T-helper 17 cell (primary cell): ENCODE measurements around the gene MEPCE. TPM values are rescaled to one million over a fixed set of nuclear protein-coding genes. Genes with fewer than 3 reads are reported as not detected.
"Not testable (repeated sequence)": the region's sequence is repeated elsewhere in the genome, so short reads cannot be mapped to it uniquely, and the experiment has no call there.

ENCODE experiments used
- ATAC-seq: fragments of 150-1000 bp; cut with Tn5 transposase; 2 replicates; pipeline ENCODE4 v1.10.0; 2021; ENCODE audit warnings: mild to moderate bottlenecking, moderate library complexity
- DNase-seq, 3 donors: peaks; one replicate each; pipeline versions ENCODE4 v3.0.0 to v3.0.0-alpha.2; 2020 to 2021
- H3K9me3 ChIP-seq: one replicate; pipeline ENCODE4 v1.7.0; 2013; ENCODE audit warnings: low read length, mild to moderate bottlenecking; ENCODE audit not compliant: control insufficient read depth, poor library complexity, severe bottlenecking
- H3K27ac Mint-ChIP-seq: one replicate; pipeline ENCODE4 v1.8.0; 2022; ENCODE audit warnings: mild to moderate bottlenecking, moderate library complexity, mixed read lengths
- H3K27me3 Mint-ChIP-seq: one replicate; pipeline ENCODE4 v1.8.0; 2022; ENCODE audit warnings: mixed read lengths
- H3K36me3 Mint-ChIP-seq: one replicate; pipeline ENCODE4 v1.8.0; 2022; ENCODE audit warnings: low read depth, mixed read lengths
- H3K4me1 Mint-ChIP-seq: one replicate; pipeline ENCODE4 v1.8.0; 2022; ENCODE audit warnings: mild to moderate bottlenecking, mixed read lengths
- H3K4me3 Mint-ChIP-seq: one replicate; pipeline ENCODE4 v1.8.0; 2022; ENCODE audit warnings: mild to moderate bottlenecking, moderate library complexity, mixed read lengths
- total RNA-seq, 4 donors: library from RNA in 2 of 4; stranded (reverse) in 2 of 4; gene quantifications; one replicate each; pipeline ENCODE4 v1.2.3 and lab custom pipeline; 2022 to 2026

Gene MEPCE
- total RNA-seq, 2 donors from 2014 or later, result 66.1 to 66.8 TPM

DNA sequence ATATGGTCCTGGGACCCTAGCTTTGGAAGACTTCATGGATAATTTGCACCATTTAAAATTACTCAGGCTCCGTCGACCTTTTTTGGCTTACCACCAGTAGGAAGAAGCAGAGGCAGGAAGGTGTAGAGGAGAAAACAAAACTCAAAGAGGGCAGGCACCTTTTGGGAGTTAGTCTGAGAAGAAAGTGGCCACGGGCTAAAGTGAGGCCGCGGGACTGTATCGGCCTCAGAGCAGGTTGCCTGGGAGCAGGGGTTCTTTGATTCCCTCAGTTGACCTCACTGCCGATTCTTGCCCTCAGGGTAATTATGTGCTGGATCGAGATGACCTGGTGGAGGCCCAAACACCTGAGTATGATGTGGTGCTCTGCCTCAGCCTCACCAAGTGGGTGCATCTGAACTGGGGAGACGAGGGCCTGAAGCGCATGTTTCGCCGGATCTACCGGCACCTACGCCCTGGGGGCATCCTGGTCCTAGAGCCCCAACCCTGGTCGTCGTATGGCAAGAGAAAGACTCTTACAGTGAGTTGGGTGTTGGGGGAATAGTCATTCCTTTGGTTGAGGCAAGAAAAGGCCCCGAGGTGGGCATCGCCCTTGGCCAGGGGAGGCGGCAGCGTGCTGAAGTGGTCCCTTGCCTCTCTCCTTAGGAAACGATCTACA is 3.1 kb downstream of the MEPCE start:
- Mint-ChIP-seq H3K4me3 (peak overlapping the region; percentile 91), H3K27ac (peak overlapping the region; percentile 98), H3K36me3 (peaks cover 6% of the 10 kb centered on the region), H3K27me3 (no peaks in the 10 kb centered on the region), H3K4me1 (peaks cover 53% of the 10 kb centered on the region)
- no peaks in the 10 kb centered on the region for H3K9me3 ChIP-seq
- DNase-seq (no peak), ATAC-seq (no peak)

DNA sequence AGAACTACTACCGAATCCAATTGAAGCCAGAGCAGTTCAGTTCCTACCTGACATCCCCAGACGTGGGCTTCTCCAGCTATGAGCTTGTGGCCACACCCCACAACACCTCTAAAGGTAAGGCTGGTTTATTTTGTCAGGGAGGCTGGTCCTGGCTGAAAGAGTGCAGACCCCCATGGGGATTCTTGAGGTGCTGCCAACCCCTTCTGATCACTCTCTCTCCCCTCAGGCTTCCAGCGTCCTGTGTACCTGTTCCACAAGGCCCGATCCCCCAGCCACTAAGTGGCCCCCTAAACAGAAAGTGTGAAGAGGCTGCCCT is 3.6 kb downstream of the MEPCE start:
- no peak overlapping the region for H3K4me3 Mint-ChIP-seq
- no peaks in the 10 kb centered on the region for H3K27me3 Mint-ChIP-seq

DNA sequence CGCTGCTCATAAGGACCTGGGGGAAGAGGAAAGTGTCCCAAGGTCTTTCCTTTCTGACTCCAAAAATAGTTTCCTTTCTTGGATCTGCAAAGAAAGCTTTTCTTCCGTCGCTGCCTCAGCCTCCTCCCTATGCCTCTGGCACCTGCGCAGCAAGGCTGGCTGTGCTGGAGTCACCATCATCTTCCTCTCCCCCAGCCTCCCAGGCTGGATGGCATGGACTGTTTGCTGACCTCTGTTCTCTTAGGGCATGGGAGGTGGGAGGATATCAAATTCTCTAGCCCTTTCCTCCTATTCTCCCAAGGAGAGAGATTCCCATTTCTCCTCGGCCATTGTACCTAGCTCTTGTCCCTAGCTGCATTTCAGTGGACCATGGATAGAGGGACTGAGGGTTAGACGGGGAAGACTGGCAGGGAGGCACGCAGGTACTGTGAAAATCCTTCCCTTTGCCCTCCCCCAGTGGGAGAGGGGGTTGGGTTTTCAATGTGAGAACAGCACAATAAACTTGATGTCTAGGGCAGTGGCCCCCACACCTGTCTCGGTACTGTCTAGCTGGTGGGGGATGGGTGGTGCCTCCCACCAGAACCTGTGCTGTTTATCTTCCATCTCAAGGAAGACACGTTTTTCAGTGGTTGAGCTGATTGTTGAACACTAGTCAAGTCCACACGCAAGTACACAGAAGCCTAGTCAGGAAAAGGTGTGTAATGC is 4.1 kb downstream of the MEPCE start:
- DNase-seq, result no peak
- Mint-ChIP-seq H3K4me3 (peak overlapping the region; percentile 33), H3K4me1 (peaks cover 46% of the 10 kb centered on the region), H3K27me3 (no peaks in the 10 kb centered on the region), H3K36me3 (peaks cover 6% of the 10 kb centered on the region), H3K27ac (peak overlapping the region; percentile 98)
- H3K9me3 ChIP-seq, result no peaks in the 10 kb centered on the region
- no peak for ATAC-seq

More for the DNA sequence above, 3.6 kb downstream of the MEPCE start:
- ATAC-seq, result no peak
- no peaks in the 10 kb centered on the region for H3K9me3 ChIP-seq
- H3K27ac Mint-ChIP-seq, result peak overlapping the region; percentile 98
- DNase-seq, result no peak
- peaks cover 6% of the 10 kb centered on the region for H3K36me3 Mint-ChIP-seq
- peaks cover 50% of the 10 kb centered on the region for H3K4me1 Mint-ChIP-seq

DNA sequence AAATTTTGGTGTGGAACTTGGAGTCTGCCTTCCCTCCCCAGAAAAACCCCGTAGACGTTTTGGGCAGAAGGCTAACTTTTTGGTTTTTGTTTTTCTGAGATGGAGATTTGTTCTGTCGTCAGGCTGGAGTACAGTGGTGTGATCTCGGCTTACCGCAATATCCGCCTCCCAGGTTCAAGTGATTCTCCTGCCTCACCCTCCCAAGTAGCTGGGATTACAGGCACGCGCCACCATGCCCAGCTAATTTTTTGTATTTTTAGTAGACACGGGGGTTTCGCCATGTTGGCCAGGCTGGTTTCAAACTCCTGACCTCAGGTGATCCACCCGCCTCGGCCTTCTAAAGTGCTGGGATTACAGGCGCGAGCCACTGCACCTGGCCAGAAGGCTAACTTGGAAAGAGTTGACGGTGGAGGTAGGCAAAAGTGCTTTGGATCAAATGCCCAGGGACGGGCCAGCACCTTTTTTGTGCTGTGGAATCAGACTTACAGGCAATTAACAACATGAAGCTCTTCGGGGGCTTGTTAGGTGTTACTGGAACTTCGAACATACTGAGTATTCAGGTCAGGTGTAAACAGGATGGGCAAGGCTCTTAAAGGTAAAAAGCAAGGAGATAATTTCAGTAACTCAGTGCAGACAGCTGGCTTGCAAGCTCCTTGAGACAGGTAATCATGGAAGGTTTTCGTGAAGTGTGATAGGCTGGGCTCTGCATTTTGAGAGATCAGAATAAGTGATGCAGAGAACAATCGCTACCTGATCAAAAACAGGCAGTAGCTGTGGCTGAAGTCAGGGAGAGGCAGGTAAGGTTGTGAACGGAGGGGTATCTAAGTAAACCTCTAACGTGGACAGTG is 4.9 kb downstream of the MEPCE start:
- peaks cover 6% of the 10 kb centered on the region for H3K36me3 Mint-ChIP-seq

DNA sequence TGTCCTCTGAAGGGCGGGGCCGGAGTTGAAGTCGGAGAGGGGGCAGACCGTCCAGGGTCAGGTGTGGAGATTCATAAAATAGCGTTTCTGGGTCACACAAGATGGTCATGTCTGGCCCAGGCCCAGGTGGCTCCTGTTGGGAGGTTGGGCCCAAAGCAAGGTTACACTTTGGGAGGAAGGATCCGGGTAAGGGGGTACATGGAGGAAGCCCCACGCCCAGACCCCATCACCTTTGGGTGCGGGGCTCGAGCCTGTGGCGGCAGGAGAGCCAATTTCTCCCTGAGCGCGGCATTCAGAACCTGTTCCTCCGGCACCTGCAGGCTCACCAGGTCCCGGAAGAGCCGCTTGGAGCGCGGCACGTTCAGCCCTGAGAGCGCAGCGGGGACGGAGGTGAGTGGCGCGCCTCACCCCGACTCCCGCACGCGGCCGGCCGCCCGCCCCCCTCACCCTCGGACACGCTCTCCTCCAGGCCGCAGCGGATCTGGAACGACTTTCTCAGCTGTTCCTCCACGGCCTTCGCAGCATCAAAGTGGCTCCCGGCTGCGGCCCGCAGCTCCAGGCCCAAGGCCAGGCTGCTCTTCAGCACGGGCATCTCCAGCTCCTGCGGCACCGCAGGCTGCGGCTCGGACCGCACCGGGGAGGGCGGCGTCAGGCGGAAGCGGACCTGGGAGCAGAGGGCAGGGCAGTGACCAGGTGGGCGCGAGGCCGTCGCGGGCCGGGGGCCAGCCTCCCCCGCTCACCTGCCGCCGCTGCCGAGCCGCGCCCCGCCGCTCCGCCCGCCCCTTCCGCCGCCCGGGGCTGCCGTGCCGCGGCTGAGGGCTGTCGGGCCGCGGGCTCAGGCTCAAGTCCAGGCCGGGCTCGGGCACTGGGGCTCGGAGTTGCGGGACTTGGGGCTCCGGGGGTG is 6.0 kb downstream of the MEPCE start:
- H3K4me1 Mint-ChIP-seq, result peaks cover 35% of the 10 kb centered on the region
- ATAC-seq (peak; percentile 39), DNase-seq (peak; percentile 33 to 39 (median 34))
- peak overlapping the region; percentile 98 for H3K27ac Mint-ChIP-seq
- H3K36me3 Mint-ChIP-seq, result peaks cover 6% of the 10 kb centered on the region
- no peaks in the 10 kb centered on the region for H3K9me3 ChIP-seq
- peak overlapping the region; percentile 98 for H3K4me3 Mint-ChIP-seq
- no peaks in the 10 kb centered on the region for H3K27me3 Mint-ChIP-seq

More for the DNA sequence above, 4.9 kb downstream of the MEPCE start:
- Mint-ChIP-seq H3K4me1 (peaks cover 41% of the 10 kb centered on the region), H3K4me3 (peak overlapping the region; percentile 98), H3K27ac (peak overlapping the region; percentile 98), H3K27me3 (no peaks in the 10 kb centered on the region)
- ATAC-seq, result no peak
- no peaks in the 10 kb centered on the region for H3K9me3 ChIP-seq
- DNase-seq, result no peak

DNA sequence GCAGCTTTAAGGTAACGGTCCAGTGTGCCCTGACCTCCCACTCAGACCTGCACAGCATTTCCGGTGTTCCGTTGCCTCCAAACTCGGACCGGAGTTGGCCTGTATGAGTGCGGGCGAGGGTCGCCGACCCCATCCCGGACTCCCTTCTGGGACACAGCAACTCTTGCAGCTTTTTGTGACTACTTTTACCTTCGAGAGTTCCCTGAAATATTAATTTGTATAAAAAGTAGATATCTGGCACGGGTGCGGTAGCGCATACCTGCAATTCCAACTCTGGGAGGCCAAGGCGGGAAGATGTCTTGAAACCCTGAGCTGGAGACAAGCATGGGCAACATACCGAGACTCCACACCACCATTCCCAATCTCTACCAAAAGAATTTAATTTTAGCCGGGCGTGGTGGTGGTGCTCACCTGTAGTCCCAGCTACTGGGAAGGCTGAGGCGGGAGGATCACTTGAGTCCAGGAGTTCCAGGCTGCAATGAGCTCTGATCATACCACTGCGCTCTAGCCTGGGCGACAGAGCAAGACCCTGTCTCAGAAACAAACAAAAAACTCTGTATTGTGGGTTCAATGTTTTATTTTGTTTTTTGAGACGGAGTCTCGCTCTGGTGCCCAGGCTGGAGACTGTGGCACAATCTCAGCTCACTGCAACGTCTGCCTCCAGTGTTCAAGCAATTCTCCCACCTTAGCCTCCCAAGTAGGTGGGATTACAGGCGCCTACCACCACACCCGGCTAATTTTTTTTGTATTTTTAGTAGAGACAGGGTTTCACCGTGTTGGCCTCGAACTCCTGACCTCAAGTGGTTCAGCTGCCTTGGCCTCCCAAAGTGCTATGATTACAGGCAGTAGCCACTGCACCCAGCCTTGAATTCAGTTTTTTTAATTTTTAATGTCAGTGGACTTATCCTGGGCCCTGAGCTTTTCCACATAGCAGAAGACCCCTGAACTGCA is 7.8 kb downstream of the MEPCE start:
- H3K27ac Mint-ChIP-seq, result peak overlapping the region; percentile 95
- H3K36me3 Mint-ChIP-seq, result peaks cover 6% of the 10 kb centered on the region
- peak overlapping the region; percentile 98 for H3K4me3 Mint-ChIP-seq
- no peak for ATAC-seq
- no peaks in the 10 kb centered on the region for H3K9me3 ChIP-seq
- DNase-seq, result no peak
- no peaks in the 10 kb centered on the region for H3K27me3 Mint-ChIP-seq
- peaks cover 26% of the 10 kb centered on the region for H3K4me1 Mint-ChIP-seq

DNA sequence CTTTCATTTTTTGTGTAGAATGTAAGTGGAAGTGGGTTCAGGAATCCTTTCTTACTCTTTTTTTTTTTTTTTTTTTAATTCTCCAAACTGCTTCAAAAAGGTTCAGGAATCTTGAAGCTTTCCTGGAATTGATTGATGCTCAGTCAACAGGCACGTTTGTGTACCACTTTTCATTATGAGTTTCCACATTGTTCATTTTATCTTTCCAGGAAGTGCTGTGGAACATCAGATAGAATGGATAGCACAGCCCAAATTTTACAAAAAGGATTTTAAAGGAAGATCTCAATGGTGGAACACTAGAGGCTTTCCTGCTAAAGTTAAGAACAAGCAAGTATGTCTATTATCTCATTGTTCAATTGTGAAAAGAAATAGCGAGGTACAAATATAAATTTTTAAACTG is 8.5 kb downstream of the MEPCE start:
- no peaks in the 10 kb centered on the region for H3K27me3 Mint-ChIP-seq
- H3K9me3 ChIP-seq, result no peaks in the 10 kb centered on the region
- ATAC-seq (no peak), DNase-seq (no peak)
- no peak overlapping the region for H3K27ac Mint-ChIP-seq
- peaks cover 6% of the 10 kb centered on the region for H3K36me3 Mint-ChIP-seq
- H3K4me3 Mint-ChIP-seq, result no peak overlapping the region
- H3K4me1 Mint-ChIP-seq, result peaks cover 21% of the 10 kb centered on the region

DNA sequence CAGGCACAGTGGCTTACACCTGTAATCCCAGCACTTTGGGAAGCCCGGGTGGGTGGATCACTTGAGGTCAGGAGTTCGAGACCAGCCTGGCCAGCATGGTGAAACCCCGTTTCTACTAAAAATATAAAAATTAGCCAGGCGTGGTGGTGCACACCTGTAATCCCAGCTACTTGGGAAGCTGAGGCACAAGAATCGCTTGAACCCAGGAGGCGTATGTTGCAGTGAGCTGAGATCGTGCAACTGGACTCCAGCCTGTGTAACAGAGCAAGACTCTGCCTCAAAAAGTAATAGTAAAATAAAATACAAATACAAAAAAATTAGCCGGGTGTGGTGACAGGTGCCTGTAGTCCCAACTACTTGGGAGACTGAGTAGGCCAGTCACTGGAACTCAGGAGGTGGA is 9.1 kb downstream of the MEPCE start:
- not testable (repeated sequence) for DNase-seq, ATAC-seq, H3K36me3 Mint-ChIP-seq, H3K27me3 Mint-ChIP-seq, H3K27ac Mint-ChIP-seq, H3K4me3 Mint-ChIP-seq, H3K9me3 ChIP-seq
- peaks cover 16% of the 10 kb centered on the region for H3K4me1 Mint-ChIP-seq

DNA sequence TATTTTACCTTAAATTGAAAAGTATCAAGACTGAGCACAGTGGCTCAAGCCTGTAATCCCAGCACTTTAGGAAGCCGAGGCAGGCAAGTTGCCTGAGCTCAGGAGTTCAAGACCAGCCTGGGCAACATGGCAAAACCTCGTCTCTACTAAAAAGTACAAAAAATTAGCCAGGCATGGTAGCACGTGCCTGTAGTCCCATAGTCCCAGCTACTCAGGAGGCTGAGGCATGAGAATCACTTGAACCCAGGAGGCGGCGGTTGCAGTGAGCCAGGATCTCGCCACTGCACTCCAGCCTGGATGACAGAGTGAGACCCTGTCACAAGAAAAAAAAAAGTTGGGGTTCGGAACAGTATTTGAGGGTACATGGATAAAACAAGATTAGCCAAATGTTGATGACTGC is 9.6 kb downstream of the MEPCE start:
- ATAC-seq, H3K36me3 Mint-ChIP-seq, H3K27ac Mint-ChIP-seq, DNase-seq, H3K27me3 Mint-ChIP-seq, H3K9me3 ChIP-seq, H3K4me3 Mint-ChIP-seq: not testable (repeated sequence)
- H3K4me1 Mint-ChIP-seq, result peaks cover 15% of the 10 kb centered on the region

DNA sequence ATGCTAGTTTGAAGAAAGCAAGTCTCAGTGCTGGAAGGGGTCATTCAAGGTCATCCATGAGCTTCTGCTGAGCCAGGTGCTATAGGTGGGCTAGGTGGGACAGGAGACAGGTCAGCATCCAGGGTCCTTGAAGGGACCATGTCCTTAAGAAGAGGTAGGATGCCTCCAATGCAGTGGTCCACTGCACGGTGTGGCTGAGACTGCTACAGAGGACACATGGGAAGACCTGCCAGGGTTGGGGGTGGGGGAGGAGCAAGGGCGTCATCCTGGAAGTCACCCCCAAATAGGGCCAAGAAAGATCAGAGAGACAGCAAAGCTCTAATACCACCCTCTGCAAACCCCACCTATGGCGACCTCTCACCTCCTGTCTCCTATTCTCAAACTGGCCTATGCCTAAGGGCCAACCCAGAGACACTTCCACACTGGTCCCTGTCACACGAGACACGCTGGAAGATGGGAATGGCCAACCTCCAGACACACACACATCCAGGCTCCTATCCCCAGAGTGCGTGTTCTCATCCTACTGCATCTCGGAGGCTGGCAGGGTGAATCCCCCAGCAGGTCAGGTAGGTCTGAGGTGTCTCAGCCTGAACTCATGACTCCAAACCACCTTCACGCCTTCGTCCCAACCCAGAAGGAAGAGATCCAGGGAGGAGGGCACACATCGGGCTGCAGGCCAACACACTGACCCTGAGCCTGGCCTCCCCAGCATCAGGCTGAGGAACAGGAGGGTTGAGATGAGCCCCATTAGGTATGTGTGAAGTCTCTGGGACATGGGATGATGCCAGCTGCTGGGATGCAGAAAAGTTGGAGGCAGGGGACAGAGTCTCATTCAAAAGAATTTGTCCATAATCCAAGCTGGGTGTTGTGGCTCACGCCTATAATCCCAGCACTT is 12.3 kb downstream of the MEPCE start:
- Mint-ChIP-seq H3K27me3 (no peaks in the 10 kb centered on the region), H3K4me3 (no peak overlapping the region), H3K36me3 (no peaks in the 10 kb centered on the region), H3K4me1 (peaks cover 8% of the 10 kb centered on the region), H3K27ac (no peak overlapping the region)
- no peak for ATAC-seq
- DNase-seq, result no peak
- no peaks in the 10 kb centered on the region for H3K9me3 ChIP-seq

DNA sequence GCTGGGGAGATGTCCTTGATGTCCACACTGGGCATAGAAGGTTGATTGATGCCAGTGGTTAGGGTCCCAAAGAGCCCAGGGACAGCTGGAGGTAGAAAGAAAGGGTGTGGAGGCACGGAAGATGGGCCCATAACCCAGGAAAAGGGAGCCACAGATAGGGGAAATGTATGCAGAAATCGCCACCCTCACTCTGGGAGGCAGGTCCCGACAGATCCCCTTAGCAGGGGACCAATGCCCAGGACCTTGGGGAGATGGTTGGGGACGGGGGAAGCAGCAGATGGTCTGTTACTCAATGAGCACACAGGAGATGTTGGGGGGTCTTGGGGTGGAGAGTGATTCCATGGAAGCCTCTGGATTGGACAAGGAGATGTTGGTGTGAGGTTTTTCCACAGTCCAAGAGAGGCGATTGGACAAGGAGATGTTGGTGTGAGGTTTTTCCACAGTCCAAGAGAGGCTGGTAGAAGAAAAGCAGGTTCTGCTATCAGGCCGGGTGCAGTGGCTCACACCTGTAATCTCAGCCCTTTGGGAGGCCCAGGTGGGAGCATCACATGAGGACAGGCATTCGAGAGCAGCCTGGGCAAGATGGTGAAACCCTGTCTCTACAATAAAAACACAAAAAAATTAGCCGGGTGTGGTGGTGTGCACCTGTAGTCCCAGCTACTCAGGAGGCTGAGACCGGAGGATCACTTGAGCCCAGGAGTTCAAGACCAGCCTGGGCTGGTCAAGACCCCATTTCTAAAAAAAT is 13.6 kb downstream of the MEPCE start:
- peak overlapping the region; percentile 47 for H3K27ac Mint-ChIP-seq
- no peak overlapping the region for H3K4me3 Mint-ChIP-seq
- no peaks in the 10 kb centered on the region for H3K27me3 Mint-ChIP-seq
- ATAC-seq (no peak), DNase-seq (no peak)
- peaks cover 8% of the 10 kb centered on the region for H3K4me1 Mint-ChIP-seq
- H3K36me3 Mint-ChIP-seq, result no peaks in the 10 kb centered on the region
- H3K9me3 ChIP-seq, result no peaks in the 10 kb centered on the region
